H1 (cell line): ENCODE data around the gene GNB1L. TPM values are rescaled to one million over a fixed set of nuclear protein-coding genes. Genes with fewer than 3 reads are reported as not detected.
A peak's percentile ranks its signal among the peaks of the same experiment; 100 is the strongest.

Experiments
- CTCF ChIA-PET: fragments of 300-600 bp; sonication (Branson Sonifier 250); formaldehyde crosslinking; loops from one replicate; lab custom pipeline; 2021; ENCODE audit not compliant: partially characterized antibody; lab: Charles Lee
- POLR2A ChIA-PET: fragments of 300-600 bp; sonication (Branson Sonifier 250); formaldehyde crosslinking; loops from one replicate; lab custom pipeline; 2021; ENCODE audit warnings: inconsistent platforms; ENCODE audit not compliant: partially characterized antibody; lab: Charles Lee
- DNase-seq, 2 experiments: peaks; one replicate each; pipeline versions ENCODE4 v3.0.0 to v3.0.0-alpha.2; 2010 to 2022; ENCODE audit warnings: low spot score in 2 of 2, low read depth in 1 of 2, mixed read lengths in 1 of 2
- FAIRE-seq: peaks from 2 replicates; lab custom pipeline; 2011; peaks lifted over from hg19 to GRCh38; lab: Jason Lieb, UNC
- H2AFZ ChIP-seq: 2 replicates; pipeline ENCODE4 v1.8.1; 2012; ENCODE audit warnings: low read length, inconsistent platforms
- H2AK5ac ChIP-seq: 2 replicates; pipeline ENCODE4 v1.6.1; 2013; ENCODE audit warnings: low read depth, low read length
- H2BK120ac ChIP-seq: replicated peaks from 2 replicates; pipeline ENCODE3; 2013; ENCODE audit warnings: low read depth, low read length, inconsistent platforms
- H2BK12ac ChIP-seq: 2 replicates; pipeline ENCODE4 v1.6.1; 2013; ENCODE audit warnings: low read depth, low read length
- H2BK15ac ChIP-seq: 2 replicates; pipeline ENCODE4 v1.6.1; 2013; ENCODE audit warnings: low read length
- H2BK20ac ChIP-seq: 2 replicates; pipeline ENCODE4 v1.6.1; 2013; ENCODE audit warnings: low read length
- H2BK5ac ChIP-seq: 2 replicates; pipeline ENCODE4 v1.6.1; 2013; ENCODE audit warnings: low read depth, low read length
- H3K14ac ChIP-seq: 2 replicates; pipeline ENCODE4 v1.6.1; 2013; ENCODE audit warnings: inconsistent platforms; ENCODE audit not compliant: insufficient read length
- H3K18ac ChIP-seq: 2 replicates; pipeline ENCODE4 v1.6.1; 2013; ENCODE audit warnings: low read length; ENCODE audit errors: extremely low read depth
- H3K23ac ChIP-seq: 2 replicates; pipeline ENCODE4 v1.6.1; 2013; ENCODE audit warnings: inconsistent platforms; ENCODE audit not compliant: insufficient read length
- H3K23me2 ChIP-seq: 2 replicates; pipeline ENCODE4 v1.6.1; 2013; ENCODE audit warnings: low read depth, low read length
- H3K27ac ChIP-seq: 2 replicates; pipeline ENCODE4 v1.6.1; 2011; ENCODE audit warnings: low read depth, low read length, inconsistent platforms
- H3K27me3 ChIP-seq, 4 experiments: replicated peaks in 1 of 4; 1 replicate in 1 of 4; 2 replicates in 3 of 4; pipeline versions ENCODE4 v1.6.1 to v1.8.1; 2011 to 2013; ENCODE audit warnings: low read length in 3 of 4, mild to moderate bottlenecking in 3 of 4, inconsistent platforms in 2 of 4, mixed read lengths in 2 of 4, moderate library complexity in 1 of 4; ENCODE audit not compliant: control insufficient read depth in 3 of 4, insufficient read depth in 3 of 4; ENCODE audit errors: extremely low read depth in 1 of 4
- H3K36me3 ChIP-seq, 4 experiments: 2 replicates each; pipeline versions ENCODE4 v1.6.1 to v1.8.1; 2011 to 2013; ENCODE audit warnings: mild to moderate bottlenecking in 4 of 4, low read length in 3 of 4, moderate library complexity in 2 of 4, control low read depth in 1 of 4, inconsistent platforms in 1 of 4; ENCODE audit not compliant: insufficient read depth in 4 of 4, control insufficient read depth in 2 of 4
- H3K4ac ChIP-seq: replicated peaks from 2 replicates; pipeline ENCODE3; 2013; ENCODE audit warnings: low read length, low read depth, mixed read lengths, inconsistent platforms; ENCODE audit not compliant: insufficient read length
- H3K4me1 ChIP-seq, 4 experiments: replicated peaks in 1 of 4; 1 replicate in 1 of 4; 2 replicates in 3 of 4; pipeline versions ENCODE4 v1.6.1 to v1.8.1; 2011 to 2013; ENCODE audit warnings: low read length in 3 of 4, inconsistent platforms in 2 of 4, mixed read lengths in 1 of 4; ENCODE audit not compliant: insufficient read depth in 4 of 4, control insufficient read depth in 3 of 4
- H3K4me2 ChIP-seq, 2 experiments: 2 replicates each; pipeline versions ENCODE4 v1.6.1 to v1.8.1; 2011 to 2013; ENCODE audit warnings: low read depth in 2 of 2, low read length in 2 of 2, control low read depth in 1 of 2, inconsistent platforms in 1 of 2, mild to moderate bottlenecking in 1 of 2; ENCODE audit not compliant: insufficient read depth in 1 of 2
- H3K4me3 ChIP-seq, 4 experiments: fragments of 200-600, 300-600 bp in 1 of 4; sonication (generic), shearing (Covaris generic), sonication (Bioruptor Twin) in 1 of 4; 2 replicates each; pipeline versions ENCODE4 v1.5.1 to v1.8.1; 2011 to 2016; ENCODE audit warnings: low read length in 4 of 4, low read depth in 3 of 4, control low read depth in 2 of 4, inconsistent platforms in 2 of 4, mild to moderate bottlenecking in 2 of 4, mixed read lengths in 1 of 4, moderate library complexity in 1 of 4; ENCODE audit not compliant: insufficient read depth in 2 of 4; ENCODE audit errors: extremely low read depth in 1 of 4
- H3K56ac ChIP-seq: replicated peaks from 2 replicates; pipeline ENCODE3; 2013; ENCODE audit warnings: low read depth, mild to moderate bottlenecking, mixed read lengths, low read length, inconsistent platforms; ENCODE audit not compliant: insufficient read length
- H3K79me1 ChIP-seq: 2 replicates; pipeline ENCODE4 v1.6.1; 2013; ENCODE audit warnings: low read depth, low read length, control low read depth
- H3K79me2 ChIP-seq, 2 experiments: 2 replicates each; pipeline versions ENCODE4 v1.6.1 to v1.8.1; 2012 to 2013; ENCODE audit warnings: low read length in 2 of 2, mild to moderate bottlenecking in 2 of 2, inconsistent platforms in 1 of 2; ENCODE audit not compliant: insufficient read depth in 2 of 2, control insufficient read depth in 1 of 2
- H3K9ac ChIP-seq, 4 experiments: replicated peaks in 1 of 4; 1 replicate in 1 of 4; 2 replicates in 3 of 4; pipeline versions ENCODE4 v1.6.1 to v1.8.1; 2011 to 2013; ENCODE audit warnings: low read depth in 3 of 4, low read length in 3 of 4, control low read depth in 2 of 4, mild to moderate bottlenecking in 2 of 4, moderate library complexity in 2 of 4, inconsistent platforms in 1 of 4; ENCODE audit errors: extremely low read depth in 1 of 4
- H3K9me3 ChIP-seq, 2 experiments: 2 replicates each; pipeline versions ENCODE4 v1.6.1 to v1.8.1; 2012 to 2013; ENCODE audit warnings: mild to moderate bottlenecking in 2 of 2, moderate library complexity in 2 of 2, control low read depth in 1 of 2, inconsistent platforms in 1 of 2, low read depth in 1 of 2, low read length in 1 of 2, mixed read lengths in 1 of 2; ENCODE audit not compliant: insufficient read depth in 2 of 2
- H4K20me1 ChIP-seq, 2 experiments: replicated peaks in 1 of 2; 2 replicates each; pipeline versions ENCODE3 to v1.8.1; 2011 to 2013; ENCODE audit warnings: inconsistent platforms in 2 of 2, low read length in 2 of 2, mild to moderate bottlenecking in 1 of 2; ENCODE audit not compliant: insufficient read depth in 2 of 2, control insufficient read depth in 1 of 2
- H4K5ac ChIP-seq: 2 replicates; pipeline ENCODE4 v1.6.1; 2013; ENCODE audit warnings: low read length, low read depth, mixed read lengths, inconsistent platforms; ENCODE audit not compliant: insufficient read length
- H4K8ac ChIP-seq: 2 replicates; pipeline ENCODE4 v1.8.0; 2013; ENCODE audit warnings: mild to moderate bottlenecking, moderate library complexity, low read length, inconsistent platforms; ENCODE audit not compliant: insufficient read depth; ENCODE audit errors: extremely low read depth
- H4K91ac ChIP-seq: replicated peaks from 2 replicates; pipeline ENCODE3; 2013; ENCODE audit warnings: low read length, mixed read lengths, inconsistent platforms; ENCODE audit not compliant: insufficient read length
- HDAC2 ChIP-seq, 2 experiments: fragments of 300-600 bp in 1 of 2; sonication (generic) in 1 of 2; IDR thresholded peaks; 2 replicates each; pipeline ENCODE4 v1.6.1; 2011 to 2012; ENCODE audit warnings: low read depth in 2 of 2, low read length in 2 of 2, mild to moderate bottlenecking in 2 of 2, moderate library complexity in 2 of 2, borderline replicate concordance in 1 of 2, inconsistent platforms in 1 of 2
- MAFK ChIP-seq: IDR thresholded peaks from 2 replicates; pipeline ENCODE4 v1.6.1; 2012; ENCODE audit warnings: low read depth, mild to moderate bottlenecking, improper control_type of control experiment, low read length
- MAX ChIP-seq: IDR thresholded peaks from 2 replicates; pipeline ENCODE4 v1.6.1; 2012; ENCODE audit warnings: inconsistent platforms
- POLR2AphosphoS5 ChIP-seq: IDR thresholded peaks from 2 replicates; pipeline ENCODE4 v1.6.1; 2011; ENCODE audit warnings: low read depth, low read length
- RXRA ChIP-seq: IDR thresholded peaks from 2 replicates; pipeline ENCODE4 v1.6.1; 2011; ENCODE audit warnings: low read depth, mild to moderate bottlenecking, low read length, moderate library complexity; ENCODE audit not compliant: insufficient read depth
- TAF7 ChIP-seq: optimal IDR thresholded peaks from 2 replicates; pipeline ENCODE3; 2011; ENCODE audit warnings: low read depth, mild to moderate bottlenecking, inconsistent platforms, low read length, moderate library complexity, borderline replicate concordance
- WGBS, 2 experiments: shearing (Covaris generic) in 1 of 2; methylation state at CpG; one replicate each; pipeline versions ENCODE4 v1.1.6 to v1.1.7; 2013 to 2015; ENCODE audit warnings: low lambda C conversion rate in 2 of 2, mixed read lengths in 2 of 2, inconsistent platforms in 1 of 2, low coverage in 1 of 2, missing lambda C conversion rate in 1 of 2; ENCODE audit not compliant: insufficient replicate concordance in 2 of 2, insufficient coverage in 1 of 2, insufficient read length in 1 of 2; ENCODE audit errors: extremely low coverage in 1 of 2, missing lambda C conversion rate in 1 of 2; 5-methylcytosine and 5-hydroxymethylcytosine counted together
- polyA plus RNA-seq, 7 experiments: library from polyadenylated mRNA; depleted of rRNA in 3 of 7; stranded (reverse) in 5 of 7; unstranded in 2 of 7; fragments of >200 nt in 5 of 7; fragments of 200-250 nt in 2 of 7; gene quantifications; 1 replicate in 5 of 7; 2 replicates in 1 of 7; 4 replicates in 1 of 7; pipeline versions ENCODE4 v1.2.1 to v1.2.3, GENCODE V29; 2011 to 2013; ENCODE audit warnings: missing spikeins in 2 of 7, mixed read lengths in 2 of 7
- total RNA-seq: library from RNA; stranded (reverse); fragmentation: NEBNext Ultra II Directional; extraction: Animal tissue kit (Norgen Biotek cat#: 25700); gene quantifications from 2 replicates; pipeline ENCODE4 v1.2.1, GENCODE V29; 2021

Gene GNB1L
- total and polyA plus RNA-seq, 2 of the 8 experiments (the other 6 are each of a cell fraction or from before 2014, with no cell fraction given) = 14.0 to 15.6 TPM

GRCh38 chr22:19767427-19768341, 87.0 kb downstream of the GNB1L start:
- POLR2A ChIA-PET = interaction anchor here (1.6 kb wide), 1 partner anchor 9 kb away, joined by 4 read pairs; no protein-coding TSS in a partner anchor
- no peak overlapping the region; the same call in 1 of the 2 replicates for H4K8ac ChIP-seq
- no peak overlapping the region for H3K56ac ChIP-seq
- no peak for TF ChIP-seq RXRA
- no peak for TF ChIP-seq TAF7
- no peak for TF ChIP-seq POLR2AphosphoS5
- TF ChIP-seq HDAC2 (IDR thresholded peaks at IDR 0.05; ENCODE audit: borderline replicate concordance in 1 of 2, low read depth in 2 of 2, low read length in 2 of 2) = no peak
- 0 out of 2 replicates have a peak, but pooled peaks have one; percentile 36 for TF ChIP-seq MAX
- TF ChIP-seq MAFK = no peak
- peaks cover 70 to 86% (median 84%) of the 10 kb centered on the region in 4 experiments for H3K27me3 ChIP-seq
- peak overlapping the region; percentile 57 to 62 for H3K4me2 ChIP-seq
- no peak for DNase-seq
- H3K18ac ChIP-seq = peak overlapping the region; percentile 6; the same call in 1 of the 2 replicates
- H3K23me2 ChIP-seq = peaks cover 4% of the 10 kb centered on the region; the same call in 1 of the 2 replicates
- H2AK5ac ChIP-seq = peak overlapping the region; percentile 91; the same call in 1 of the 2 replicates
- 25% methylated on average over 27 of the region's 35 CpGs; no CpG with 5 or more reads in 1 of the 2 experiments for WGBS, 2 experiments
- no peak overlapping the region for H3K4ac ChIP-seq
- no peak overlapping the region; the same call in 1 of the 2 replicates for H2BK5ac ChIP-seq
- no peak overlapping the region for H2AFZ ChIP-seq
- FAIRE-seq = no peak
- H2BK120ac ChIP-seq = no peak overlapping the region
- no peak overlapping the region for H4K5ac ChIP-seq
- no peak overlapping the region for H2BK20ac ChIP-seq
- H4K20me1 ChIP-seq = peaks cover 11 to 22% of the 10 kb centered on the region in 2 experiments
- no peak overlapping the region for H4K91ac ChIP-seq
- CTCF ChIA-PET = interaction anchor here (0.7 to 1.5 kb wide), 4 partner anchors 10 to 180 kb away, joined by 3 read pairs; no protein-coding TSS in a partner anchor
- no peak overlapping the region for H2BK12ac ChIP-seq
- no peaks in the 10 kb centered on the region for H3K9me3 ChIP-seq
- H3K14ac ChIP-seq = no peak overlapping the region
- H3K27ac ChIP-seq = no peak overlapping the region
- no peaks in the 10 kb centered on the region for H3K79me2 ChIP-seq
- no peak overlapping the region for H3K23ac ChIP-seq
- H2BK15ac ChIP-seq = 0 out of 2 replicates have a peak overlapping the region, but pooled peaks have one; percentile 88
- no peaks in the 10 kb centered on the region for H3K79me1 ChIP-seq
- no peak overlapping the region for H3K9ac ChIP-seq
- peak overlapping the region in 2 of 4 experiments; percentile 6 to 44; a peak in 4 of 8 replicates for H3K4me3 ChIP-seq
- H3K36me3 ChIP-seq = peaks cover 0 to 3% (median 0%) of the 10 kb centered on the region in 4 experiments; a peak in 1 of 8 replicates
- peaks cover 0 to 39% (median 25%) of the 10 kb centered on the region in 4 experiments; a peak in 6 of 7 replicates for H3K4me1 ChIP-seq
